SK-N-SH treated with all-trans-retinoic acid at 6 μM for 48 hours (cell line): Measurements from ENCODE around the gene NNAT.

Experiments used
- ARNTL ChIP-seq: fragments of 450-650 bp; formaldehyde crosslinking; IDR thresholded peaks from 2 replicates; pipeline ENCODE4 v1.5.0; 2020; ENCODE audit warnings: low read depth, mild to moderate bottlenecking, moderate library complexity, borderline replicate concordance
- CREB5 ChIP-seq: fragments of 250-450 bp; sonication (Bioruptor Pico); IDR thresholded peaks from 2 replicates; pipeline ENCODE4 v1.5.1; 2020; ENCODE audit warnings: low read depth, mild to moderate bottlenecking, moderate library complexity
- CSDC2 ChIP-seq: fragments of 250-450 bp; sonication (Bioruptor Pico); IDR thresholded peaks from 2 replicates; pipeline ENCODE4 v1.5.0; 2020; ENCODE audit warnings: mild to moderate bottlenecking, moderate library complexity
- GLIS3 ChIP-seq: fragments of 250-450 bp; sonication (Bioruptor Pico); IDR thresholded peaks from 2 replicates; pipeline ENCODE4 v1.5.0; 2020; ENCODE audit warnings: mild to moderate bottlenecking, moderate library complexity
- PATZ1 ChIP-seq: fragments of 250-450 bp; sonication (Bioruptor Pico); IDR thresholded peaks from 2 replicates; pipeline ENCODE4 v1.8.0; 2020; ENCODE audit warnings: mild to moderate bottlenecking, moderate library complexity, borderline replicate concordance
- RARB ChIP-seq: fragments of 250-450 bp; sonication (Bioruptor Pico); IDR thresholded peaks from 2 replicates; pipeline ENCODE4 v1.8.0; 2021; ENCODE audit warnings: mild to moderate bottlenecking, moderate library complexity
- SNAI2 ChIP-seq: fragments of 250-450 bp; sonication (Bioruptor Pico); IDR thresholded peaks from 2 replicates; pipeline ENCODE4 v1.5.0; 2020; ENCODE audit warnings: mild to moderate bottlenecking, moderate library complexity
- TOX ChIP-seq: fragments of 250-450 bp; sonication (Bioruptor Pico); IDR thresholded peaks from 2 replicates; pipeline ENCODE4 v1.8.0; 2021; ENCODE audit warnings: mild to moderate bottlenecking, moderate library complexity, borderline replicate concordance
- ZC3H10 ChIP-seq: fragments of 250-450 bp; sonication (Bioruptor Pico); IDR thresholded peaks from 2 replicates; pipeline ENCODE4 v1.5.1; 2021; ENCODE audit warnings: mild to moderate bottlenecking, moderate library complexity
- ZFP30 ChIP-seq: fragments of 450-650 bp; formaldehyde crosslinking; IDR thresholded peaks from 2 replicates; pipeline ENCODE4 v1.5.0; 2022; ENCODE audit warnings: mild to moderate bottlenecking, moderate library complexity
- ZNF70 ChIP-seq: fragments of 450-650 bp; formaldehyde crosslinking; IDR thresholded peaks from 2 replicates; pipeline ENCODE4 v1.5.0; 2020; ENCODE audit warnings: mild to moderate bottlenecking, moderate library complexity
- ZNF8 ChIP-seq: fragments of 450-650 bp; formaldehyde crosslinking; IDR thresholded peaks from 2 replicates; pipeline ENCODE4 v1.5.0; 2020; ENCODE audit warnings: mild to moderate bottlenecking, moderate library complexity

- TF ChIP-seq SNAI2 (CRISPR knock-in tag) (no peak), GLIS3 (CRISPR knock-in tag) (no peak), ZNF70 (CRISPR knock-in tag) (no peak), ARNTL (CRISPR knock-in tag) (no peak), RARB (CRISPR knock-in tag) (no peak), CSDC2 (CRISPR knock-in tag) (no peak), ZNF8 (CRISPR knock-in tag) (no peak), TOX (CRISPR knock-in tag) (no peak), PATZ1 (CRISPR knock-in tag) (no peak), ZFP30 (CRISPR knock-in tag) (no peak), ZC3H10 (no peak), CREB5 (CRISPR knock-in tag) (no peak)
These were observed 30.2 kb upstream of the NNAT start for GRCh38 chr20:37490663-37491350.
